H1 (cell line): ENCODE measurements around the gene CEP85. TPM values are rescaled to one million over a fixed set of nuclear protein-coding genes. Genes with fewer than 3 reads are reported as not detected.

Experiments
- CTCF ChIA-PET: fragments of 300-600 bp; sonication (Branson Sonifier 250); formaldehyde crosslinking; loops from one replicate; lab custom pipeline; 2021; ENCODE audit not compliant: partially characterized antibody; lab: Charles Lee
- POLR2A ChIA-PET: fragments of 300-600 bp; sonication (Branson Sonifier 250); formaldehyde crosslinking; loops from one replicate; lab custom pipeline; 2021; ENCODE audit warnings: inconsistent platforms; ENCODE audit not compliant: partially characterized antibody; lab: Charles Lee
- DNase-seq, 2 experiments: peaks; one replicate each; pipeline versions ENCODE4 v3.0.0 to v3.0.0-alpha.2; 2010 to 2022; ENCODE audit warnings: low spot score in 2 of 2, low read depth in 1 of 2, mixed read lengths in 1 of 2
- FAIRE-seq: peaks from 2 replicates; lab custom pipeline; 2011; peaks lifted over from hg19 to GRCh38; lab: Jason Lieb, UNC
- H2AFZ ChIP-seq: 2 replicates; pipeline ENCODE4 v1.8.1; 2012; ENCODE audit warnings: low read length, inconsistent platforms
- H2AK5ac ChIP-seq: 2 replicates; pipeline ENCODE4 v1.6.1; 2013; ENCODE audit warnings: low read depth, low read length
- H2BK120ac ChIP-seq: replicated peaks from 2 replicates; pipeline ENCODE3; 2013; ENCODE audit warnings: low read depth, low read length, inconsistent platforms
- H2BK12ac ChIP-seq: 2 replicates; pipeline ENCODE4 v1.6.1; 2013; ENCODE audit warnings: low read depth, low read length
- H2BK15ac ChIP-seq: 2 replicates; pipeline ENCODE4 v1.6.1; 2013; ENCODE audit warnings: low read length
- H2BK20ac ChIP-seq: 2 replicates; pipeline ENCODE4 v1.6.1; 2013; ENCODE audit warnings: low read length
- H2BK5ac ChIP-seq: 2 replicates; pipeline ENCODE4 v1.6.1; 2013; ENCODE audit warnings: low read depth, low read length
- H3K14ac ChIP-seq: 2 replicates; pipeline ENCODE4 v1.6.1; 2013; ENCODE audit warnings: inconsistent platforms; ENCODE audit not compliant: insufficient read length
- H3K18ac ChIP-seq: 2 replicates; pipeline ENCODE4 v1.6.1; 2013; ENCODE audit warnings: low read length; ENCODE audit errors: extremely low read depth
- H3K23ac ChIP-seq: 2 replicates; pipeline ENCODE4 v1.6.1; 2013; ENCODE audit warnings: inconsistent platforms; ENCODE audit not compliant: insufficient read length
- H3K23me2 ChIP-seq: 2 replicates; pipeline ENCODE4 v1.6.1; 2013; ENCODE audit warnings: low read depth, low read length
- H3K27ac ChIP-seq: 2 replicates; pipeline ENCODE4 v1.6.1; 2011; ENCODE audit warnings: low read depth, low read length, inconsistent platforms
- H3K27me3 ChIP-seq, 4 experiments: replicated peaks in 1 of 4; 1 replicate in 1 of 4; 2 replicates in 3 of 4; pipeline versions ENCODE4 v1.6.1 to v1.8.1; 2011 to 2013; ENCODE audit warnings: low read length in 3 of 4, mild to moderate bottlenecking in 3 of 4, inconsistent platforms in 2 of 4, mixed read lengths in 2 of 4, moderate library complexity in 1 of 4; ENCODE audit not compliant: control insufficient read depth in 3 of 4, insufficient read depth in 3 of 4; ENCODE audit errors: extremely low read depth in 1 of 4
- H3K36me3 ChIP-seq, 4 experiments: 2 replicates each; pipeline versions ENCODE4 v1.6.1 to v1.8.1; 2011 to 2013; ENCODE audit warnings: mild to moderate bottlenecking in 4 of 4, low read length in 3 of 4, moderate library complexity in 2 of 4, control low read depth in 1 of 4, inconsistent platforms in 1 of 4; ENCODE audit not compliant: insufficient read depth in 4 of 4, control insufficient read depth in 2 of 4
- H3K4ac ChIP-seq: replicated peaks from 2 replicates; pipeline ENCODE3; 2013; ENCODE audit warnings: low read length, low read depth, mixed read lengths, inconsistent platforms; ENCODE audit not compliant: insufficient read length
- H3K4me1 ChIP-seq, 4 experiments: replicated peaks in 1 of 4; 1 replicate in 1 of 4; 2 replicates in 3 of 4; pipeline versions ENCODE4 v1.6.1 to v1.8.1; 2011 to 2013; ENCODE audit warnings: low read length in 3 of 4, inconsistent platforms in 2 of 4, mixed read lengths in 1 of 4; ENCODE audit not compliant: insufficient read depth in 4 of 4, control insufficient read depth in 3 of 4
- H3K4me2 ChIP-seq, 2 experiments: 2 replicates each; pipeline versions ENCODE4 v1.6.1 to v1.8.1; 2011 to 2013; ENCODE audit warnings: low read depth in 2 of 2, low read length in 2 of 2, control low read depth in 1 of 2, inconsistent platforms in 1 of 2, mild to moderate bottlenecking in 1 of 2; ENCODE audit not compliant: insufficient read depth in 1 of 2
- H3K4me3 ChIP-seq, 4 experiments: fragments of 200-600, 300-600 bp in 1 of 4; sonication (generic), shearing (Covaris generic), sonication (Bioruptor Twin) in 1 of 4; 2 replicates each; pipeline versions ENCODE4 v1.5.1 to v1.8.1; 2011 to 2016; ENCODE audit warnings: low read length in 4 of 4, low read depth in 3 of 4, control low read depth in 2 of 4, inconsistent platforms in 2 of 4, mild to moderate bottlenecking in 2 of 4, mixed read lengths in 1 of 4, moderate library complexity in 1 of 4; ENCODE audit not compliant: insufficient read depth in 2 of 4; ENCODE audit errors: extremely low read depth in 1 of 4
- H3K56ac ChIP-seq: replicated peaks from 2 replicates; pipeline ENCODE3; 2013; ENCODE audit warnings: low read depth, mild to moderate bottlenecking, mixed read lengths, low read length, inconsistent platforms; ENCODE audit not compliant: insufficient read length
- H3K79me1 ChIP-seq: 2 replicates; pipeline ENCODE4 v1.6.1; 2013; ENCODE audit warnings: low read depth, low read length, control low read depth
- H3K79me2 ChIP-seq, 2 experiments: 2 replicates each; pipeline versions ENCODE4 v1.6.1 to v1.8.1; 2012 to 2013; ENCODE audit warnings: low read length in 2 of 2, mild to moderate bottlenecking in 2 of 2, inconsistent platforms in 1 of 2; ENCODE audit not compliant: insufficient read depth in 2 of 2, control insufficient read depth in 1 of 2
- H3K9ac ChIP-seq, 4 experiments: replicated peaks in 1 of 4; 1 replicate in 1 of 4; 2 replicates in 3 of 4; pipeline versions ENCODE4 v1.6.1 to v1.8.1; 2011 to 2013; ENCODE audit warnings: low read depth in 3 of 4, low read length in 3 of 4, control low read depth in 2 of 4, mild to moderate bottlenecking in 2 of 4, moderate library complexity in 2 of 4, inconsistent platforms in 1 of 4; ENCODE audit errors: extremely low read depth in 1 of 4
- H3K9me3 ChIP-seq, 2 experiments: 2 replicates each; pipeline versions ENCODE4 v1.6.1 to v1.8.1; 2012 to 2013; ENCODE audit warnings: mild to moderate bottlenecking in 2 of 2, moderate library complexity in 2 of 2, control low read depth in 1 of 2, inconsistent platforms in 1 of 2, low read depth in 1 of 2, low read length in 1 of 2, mixed read lengths in 1 of 2; ENCODE audit not compliant: insufficient read depth in 2 of 2
- H4K20me1 ChIP-seq, 2 experiments: replicated peaks in 1 of 2; 2 replicates each; pipeline versions ENCODE3 to v1.8.1; 2011 to 2013; ENCODE audit warnings: inconsistent platforms in 2 of 2, low read length in 2 of 2, mild to moderate bottlenecking in 1 of 2; ENCODE audit not compliant: insufficient read depth in 2 of 2, control insufficient read depth in 1 of 2
- H4K5ac ChIP-seq: 2 replicates; pipeline ENCODE4 v1.6.1; 2013; ENCODE audit warnings: low read length, low read depth, mixed read lengths, inconsistent platforms; ENCODE audit not compliant: insufficient read length
- H4K8ac ChIP-seq: 2 replicates; pipeline ENCODE4 v1.8.0; 2013; ENCODE audit warnings: mild to moderate bottlenecking, moderate library complexity, low read length, inconsistent platforms; ENCODE audit not compliant: insufficient read depth; ENCODE audit errors: extremely low read depth
- H4K91ac ChIP-seq: replicated peaks from 2 replicates; pipeline ENCODE3; 2013; ENCODE audit warnings: low read length, mixed read lengths, inconsistent platforms; ENCODE audit not compliant: insufficient read length
- CBX8 ChIP-seq: fragments of 300-800, 300-1000 bp; sonication (generic); IDR thresholded peaks from 2 replicates; pipeline ENCODE4 v1.7.1; 2016; ENCODE audit warnings: low read depth, low read length, borderline replicate concordance
- CREB1 ChIP-seq: IDR thresholded peaks from 2 replicates; pipeline ENCODE4 v1.6.1; 2012; ENCODE audit warnings: inconsistent platforms
- EP300 ChIP-seq, 2 experiments: IDR thresholded peaks; 1 replicate in 1 of 2; 2 replicates in 1 of 2; pipeline ENCODE4 v1.6.1; 2011 to 2012; ENCODE audit warnings: low read depth in 2 of 2, low read length in 2 of 2, mild to moderate bottlenecking in 2 of 2, borderline replicate concordance in 1 of 2, inconsistent platforms in 1 of 2, moderate library complexity in 1 of 2
- FOSL1 ChIP-seq: IDR thresholded peaks from 2 replicates; pipeline ENCODE4 v1.6.1; 2011; ENCODE audit warnings: mild to moderate bottlenecking, low read depth, low read length, moderate library complexity; ENCODE audit not compliant: insufficient read depth
- JUN ChIP-seq: IDR thresholded peaks from 2 replicates; pipeline ENCODE4 v1.6.1; 2011; ENCODE audit warnings: low read depth, mild to moderate bottlenecking, improper control_type of control experiment, low read length
- KDM4A ChIP-seq: IDR thresholded peaks from one replicate; pipeline ENCODE4 v1.7.1; 2012; ENCODE audit warnings: low read depth, mild to moderate bottlenecking, moderate library complexity, low read length, inconsistent platforms; ENCODE audit not compliant: severe bottlenecking
- MAFK ChIP-seq: IDR thresholded peaks from 2 replicates; pipeline ENCODE4 v1.6.1; 2012; ENCODE audit warnings: low read depth, mild to moderate bottlenecking, improper control_type of control experiment, low read length
- POLR2AphosphoS5 ChIP-seq: IDR thresholded peaks from 2 replicates; pipeline ENCODE4 v1.6.1; 2011; ENCODE audit warnings: low read depth, low read length
- RXRA ChIP-seq: IDR thresholded peaks from 2 replicates; pipeline ENCODE4 v1.6.1; 2011; ENCODE audit warnings: low read depth, mild to moderate bottlenecking, low read length, moderate library complexity; ENCODE audit not compliant: insufficient read depth
- SIRT6 ChIP-seq: IDR thresholded peaks from one replicate; pipeline ENCODE4 v1.7.1; 2012; ENCODE audit warnings: low read length, inconsistent platforms
- TCF12 ChIP-seq: IDR thresholded peaks from 2 replicates; pipeline ENCODE4 v1.6.1; 2011; ENCODE audit warnings: low read depth, mild to moderate bottlenecking, low read length
- WGBS, 2 experiments: shearing (Covaris generic) in 1 of 2; methylation state at CpG; one replicate each; pipeline versions ENCODE4 v1.1.6 to v1.1.7; 2013 to 2015; ENCODE audit warnings: low lambda C conversion rate in 2 of 2, mixed read lengths in 2 of 2, inconsistent platforms in 1 of 2, low coverage in 1 of 2, missing lambda C conversion rate in 1 of 2; ENCODE audit not compliant: insufficient replicate concordance in 2 of 2, insufficient coverage in 1 of 2, insufficient read length in 1 of 2; ENCODE audit errors: extremely low coverage in 1 of 2, missing lambda C conversion rate in 1 of 2; 5-methylcytosine and 5-hydroxymethylcytosine counted together
- polyA plus RNA-seq, 7 experiments: library from polyadenylated mRNA; depleted of rRNA in 3 of 7; stranded (reverse) in 5 of 7; unstranded in 2 of 7; fragments of >200 nt in 5 of 7; fragments of 200-250 nt in 2 of 7; gene quantifications; 1 replicate in 5 of 7; 2 replicates in 1 of 7; 4 replicates in 1 of 7; pipeline versions ENCODE4 v1.2.1 to v1.2.3, GENCODE V29; 2011 to 2013; ENCODE audit warnings: missing spikeins in 2 of 7, mixed read lengths in 2 of 7
- total RNA-seq: library from RNA; stranded (reverse); fragmentation: NEBNext Ultra II Directional; extraction: Animal tissue kit (Norgen Biotek cat#: 25700); gene quantifications from 2 replicates; pipeline ENCODE4 v1.2.1, GENCODE V29; 2021
- TF ChIP-seq, protein P1 (sequence below): IDR thresholded peaks from 2 replicates; pipeline ENCODE4 v1.6.1; 2012; ENCODE audit warnings: inconsistent platforms

Gene CEP85
- total and polyA plus RNA-seq, 2 of the 8 experiments (the other 6 are each of a cell fraction or from before 2014, with no cell fraction given), result 40.4 to 43.7 TPM

DNA sequence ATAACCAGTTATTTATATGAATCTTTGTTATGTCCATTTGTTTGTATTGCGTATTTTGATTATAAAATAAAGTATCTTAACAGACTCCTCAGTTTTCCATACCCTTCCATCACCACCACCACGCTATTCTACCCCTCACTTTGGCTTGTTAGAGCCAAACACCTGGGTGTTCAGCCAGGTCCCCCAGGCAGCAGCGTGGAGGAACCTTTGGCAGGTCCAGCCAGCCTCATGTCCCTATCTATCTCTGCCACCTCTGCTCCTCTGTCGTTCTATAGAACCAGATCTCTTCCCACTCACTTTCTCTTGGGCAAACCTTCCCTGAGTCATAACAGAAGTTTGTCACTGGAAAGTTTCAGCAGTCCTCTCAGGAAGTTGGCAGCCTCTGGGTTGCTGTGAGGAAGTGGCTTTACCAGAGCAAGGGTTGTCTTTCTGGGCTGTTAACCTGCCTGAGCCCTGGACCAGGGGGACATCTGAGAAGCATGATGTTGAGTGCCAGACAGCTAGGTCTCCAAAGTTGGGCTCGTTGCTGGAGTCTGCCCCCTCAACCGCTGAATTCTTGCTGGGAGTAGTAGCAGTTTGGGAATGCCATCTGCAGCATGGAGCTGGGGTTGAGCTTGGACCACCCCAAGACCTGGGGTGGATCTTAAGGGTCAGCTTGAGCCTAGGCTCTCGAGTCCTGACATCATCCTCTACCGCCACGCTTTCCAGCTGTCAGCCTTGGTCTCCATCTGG, 44.9 kb downstream of the CEP85 start:
- H3K9ac ChIP-seq, result no peak overlapping the region
- no peak overlapping the region for H2AK5ac ChIP-seq

More for the DNA sequence above, 44.9 kb downstream of the CEP85 start:
- Histone ChIP-seq H3K79me1 (no peaks in the 10 kb centered on the region), H3K27me3 (no peaks in the 10 kb centered on the region), H2BK5ac (no peak overlapping the region), H2BK120ac (no peak overlapping the region), H3K36me3 (peaks cover 21 to 34% (median 30%) of the 10 kb centered on the region in 4 experiments), H3K9me3 (no peaks in the 10 kb centered on the region), H3K4me3 (peak overlapping the region; percentile 64 to 69 (median 64); a peak in 7 of 8 replicates), H3K18ac (no peak overlapping the region), H4K20me1 (peaks cover 6 to 17% of the 10 kb centered on the region in 2 experiments), H3K23me2 (peaks cover 9% of the 10 kb centered on the region; the same call in 1 of the 2 replicates), H4K5ac (peak overlapping the region; percentile 82), H3K4me1 (peaks cover 10 to 34% (median 21%) of the 10 kb centered on the region in 4 experiments), H2BK15ac (no peak overlapping the region), H4K8ac (no peak overlapping the region), H3K56ac (no peak overlapping the region), H4K91ac (peak overlapping the region; percentile 15), H3K79me2 (peaks cover 0 to 5% of the 10 kb centered on the region in 2 experiments; a peak in 1 of 4 replicates), H2BK12ac (no peak overlapping the region), H2AFZ (no peak overlapping the region), H3K14ac (no peak overlapping the region), H2BK20ac (no peak overlapping the region), H3K23ac (no peak overlapping the region), H3K4ac (peak overlapping the region; percentile 36), H3K4me2 (peak overlapping the region; percentile 60 to 88), H3K27ac (no peak overlapping the region)
- POLR2A ChIA-PET, result interaction anchor here (0.6 to 4.0 kb wide), 23 partner anchors 8 to 208 kb away, joined by 3 to 27 read pairs (median 4); partner anchors contain the start of genes CD52, CNKSR1, HMGN2 and LIN28A
- DNase-seq (no peak), FAIRE-seq (no peak)
- CTCF ChIA-PET, result interaction anchor here (0.6 to 39.7 kb wide), 21 partner anchors 9 to 542 kb away, joined by 3 to 1530 read pairs (median 4); partner anchors contain the start of genes CATSPER4, CD52, CEP85 and CNKSR1
- WGBS, 2 experiments, result 87% methylated on average over 8 of the region's 9 CpGs; no CpG with 5 or more reads in 1 of the 2 experiments
- TF ChIP-seq RXRA (no peak), EP300 (IDR thresholded peaks at IDR 0.05; ENCODE audit: borderline replicate concordance in 1 of 2, low read depth in 2 of 2, low read length in 2 of 2) (no peak), MAFK (no peak), JUN (no peak), POLR2AphosphoS5 (no peak), TCF12 (no peak), KDM4A (no peak), CREB1 (no peak), SIRT6 (no peak), CBX8 (no peak), FOSL1 (no peak)
- TF ChIP-seq, protein P1, sequence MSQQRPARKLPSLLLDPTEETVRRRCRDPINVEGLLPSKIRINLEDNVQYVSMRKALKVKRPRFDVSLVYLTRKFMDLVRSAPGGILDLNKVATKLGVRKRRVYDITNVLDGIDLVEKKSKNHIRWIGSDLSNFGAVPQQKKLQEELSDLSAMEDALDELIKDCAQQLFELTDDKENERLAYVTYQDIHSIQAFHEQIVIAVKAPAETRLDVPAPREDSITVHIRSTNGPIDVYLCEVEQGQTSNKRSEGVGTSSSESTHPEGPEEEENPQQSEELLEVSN, result no peak
